Heart left ventricle (tissue), 13 donors: ENCODE measurements around the gene ARL13A.

Experiments
- POLR2A ChIP-seq, 2 donors: fragments of 450-650 bp; IDR thresholded peaks; one replicate each; pipeline ENCODE4 v1.6.1; 2017; ENCODE audit warnings: antibody characterized with exemption in 2 of 2, mild to moderate bottlenecking in 2 of 2, moderate library complexity in 2 of 2
- TF ChIP-seq, protein P1 (sequence below), 12 donors: fragments of 200-600 bp; sonication (generic) in 4 of 12; IDR thresholded peaks; one replicate each; pipeline versions ENCODE4 v1.5.0 to v1.8.0; 2018 to 2022; ENCODE audit warnings: antibody characterized with exemption in 12 of 12, mild to moderate bottlenecking in 5 of 12
- donor health status: ischemic (EF 13 %, LVEDD 7.1; RV severe dilation, severe dysfunction).
- donor health status: DM: no; HTN: yes; CAD: no.
- donor health status: DM: no; HTN: no; CAD: no.
- donor health status: ischemic (EF 25% LVEDD 6.9; RV normal size, moderate dysfunction).
- donor health status: ischemic (EF 25% LVEDD 5.7; RV mildly dilated, moderate dysfunction).
- donor health status: ischemic (EF 35%, LVEDD 5.7; RV mildly dilated, moderate dysfunction).
- donor health status: nonischemic (EF 11% LVEDD 7.7; RV severe dilation, severe dysfunction).
- donor health status: DM: yes; HTN: yes; CAD: no.
- donor health status: PGD.
- donor health status: ischemic (EF 29% LVEDD 5.4; RV normal size, mild dysfunction).
- donor health status: nonischemic (EF 23%, LVEDD 6.1; RV moderate dilation, normal function).

DNA sequence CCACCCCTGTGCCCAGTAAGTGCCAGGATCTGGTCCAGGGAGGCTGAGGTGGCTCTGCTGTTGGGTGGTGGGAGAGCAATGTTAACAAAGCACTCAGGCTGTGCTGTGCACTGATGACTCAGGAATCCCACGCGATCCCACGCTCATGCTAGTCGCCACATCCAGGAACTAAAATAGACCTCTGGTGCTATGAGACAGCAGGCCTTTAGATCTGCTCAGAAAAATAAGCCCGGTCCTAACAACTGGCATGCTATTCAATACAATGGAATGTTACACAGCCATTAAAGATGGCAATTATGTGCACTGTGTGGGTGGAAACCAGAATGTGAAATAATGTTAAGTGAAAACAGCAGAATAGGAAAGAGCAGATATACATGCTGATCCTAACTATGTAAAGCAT lies 26.0 kb downstream of the ARL13A start:
- TF ChIP-seq, protein P1, sequence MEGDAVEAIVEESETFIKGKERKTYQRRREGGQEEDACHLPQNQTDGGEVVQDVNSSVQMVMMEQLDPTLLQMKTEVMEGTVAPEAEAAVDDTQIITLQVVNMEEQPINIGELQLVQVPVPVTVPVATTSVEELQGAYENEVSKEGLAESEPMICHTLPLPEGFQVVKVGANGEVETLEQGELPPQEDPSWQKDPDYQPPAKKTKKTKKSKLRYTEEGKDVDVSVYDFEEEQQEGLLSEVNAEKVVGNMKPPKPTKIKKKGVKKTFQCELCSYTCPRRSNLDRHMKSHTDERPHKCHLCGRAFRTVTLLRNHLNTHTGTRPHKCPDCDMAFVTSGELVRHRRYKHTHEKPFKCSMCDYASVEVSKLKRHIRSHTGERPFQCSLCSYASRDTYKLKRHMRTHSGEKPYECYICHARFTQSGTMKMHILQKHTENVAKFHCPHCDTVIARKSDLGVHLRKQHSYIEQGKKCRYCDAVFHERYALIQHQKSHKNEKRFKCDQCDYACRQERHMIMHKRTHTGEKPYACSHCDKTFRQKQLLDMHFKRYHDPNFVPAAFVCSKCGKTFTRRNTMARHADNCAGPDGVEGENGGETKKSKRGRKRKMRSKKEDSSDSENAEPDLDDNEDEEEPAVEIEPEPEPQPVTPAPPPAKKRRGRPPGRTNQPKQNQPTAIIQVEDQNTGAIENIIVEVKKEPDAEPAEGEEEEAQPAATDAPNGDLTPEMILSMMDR (IDR thresholded peaks at IDR 0.05) = no peak
- no peak for TF ChIP-seq POLR2A (IDR thresholded peaks at IDR 0.05)
